Measurements from ENCODE around the gene AOPEP.

AOPEP gene

GRCh38 chr9:94787266-94787665 lies 60.8 kb downstream of the AOPEP start:
- no peaks in the 10 kb centered on the region for H3K36me3 ChIP-seq (ENCODE audit: control insufficient read depth, insufficient read depth, low read length)
- 85 to 95% methylated on average over 5 to 6 of the region's 6 CpGs for WGBS, 2 experiments
- H3K4me1 ChIP-seq (ENCODE audit: control insufficient read depth, insufficient read depth, low read length) = no peaks in the 10 kb centered on the region
- H3K4me3 ChIP-seq (ENCODE audit: insufficient read depth, low read depth, low read length) = no peak overlapping the region
- H3K27ac ChIP-seq (ENCODE audit: insufficient read depth, low read depth, low read length, poor library complexity, severe bottlenecking) = no peak overlapping the region
- H3K27me3 ChIP-seq (ENCODE audit: control insufficient read depth, insufficient read depth, low read length, poor library complexity, severe bottlenecking) = no peaks in the 10 kb centered on the region
- H3K9me3 ChIP-seq (ENCODE audit: control insufficient read depth, low read length) = no peaks in the 10 kb centered on the region

GRCh38 chr9:94788570-94789105 lies 62.1 kb downstream of the AOPEP start:
- Histone ChIP-seq H3K27ac (ENCODE audit: insufficient read depth, low read depth, low read length, poor library complexity, severe bottlenecking) (no peak overlapping the region), H3K9me3 (ENCODE audit: control insufficient read depth, low read length) (no peaks in the 10 kb centered on the region), H3K27me3 (ENCODE audit: control insufficient read depth, insufficient read depth, low read length, poor library complexity, severe bottlenecking) (no peaks in the 10 kb centered on the region), H3K36me3 (ENCODE audit: control insufficient read depth, insufficient read depth, low read length) (peaks cover 7% of the 10 kb centered on the region), H3K4me1 (ENCODE audit: control insufficient read depth, insufficient read depth, low read length) (no peaks in the 10 kb centered on the region), H3K4me3 (ENCODE audit: insufficient read depth, low read depth, low read length) (no peak overlapping the region)

GRCh38 chr9:94791435-94791834 lies 64.9 kb downstream of the AOPEP start:
- no peaks in the 10 kb centered on the region for H3K27me3 ChIP-seq (ENCODE audit: control insufficient read depth, insufficient read depth, low read length, poor library complexity, severe bottlenecking)
- H3K36me3 ChIP-seq (ENCODE audit: control insufficient read depth, insufficient read depth, low read length) = peaks cover 11% of the 10 kb centered on the region
- H3K9me3 ChIP-seq (ENCODE audit: control insufficient read depth, low read length) = no peaks in the 10 kb centered on the region
- H3K4me1 ChIP-seq (ENCODE audit: control insufficient read depth, insufficient read depth, low read length) = no peaks in the 10 kb centered on the region
- WGBS, 2 experiments = 95 to 96% methylated on average over 4 of the region's 4 CpGs
- H3K4me3 ChIP-seq (ENCODE audit: insufficient read depth, low read depth, low read length) = no peak overlapping the region
- no peak overlapping the region for H3K27ac ChIP-seq (ENCODE audit: insufficient read depth, low read depth, low read length, poor library complexity, severe bottlenecking)

- no peaks in the 10 kb centered on the region for H3K9me3 ChIP-seq (ENCODE audit: control insufficient read depth, low read length)
- H3K27ac ChIP-seq (ENCODE audit: insufficient read depth, low read depth, low read length, poor library complexity, severe bottlenecking) = no peak overlapping the region
- WGBS, 2 experiments = 93 to 94% methylated on average over 5 of the region's 5 CpGs
- H3K4me1 ChIP-seq (ENCODE audit: control insufficient read depth, insufficient read depth, low read length) = no peaks in the 10 kb centered on the region
- no peaks in the 10 kb centered on the region for H3K27me3 ChIP-seq (ENCODE audit: control insufficient read depth, insufficient read depth, low read length, poor library complexity, severe bottlenecking)
- peaks cover 11% of the 10 kb centered on the region for H3K36me3 ChIP-seq (ENCODE audit: control insufficient read depth, insufficient read depth, low read length)
- H3K4me3 ChIP-seq (ENCODE audit: insufficient read depth, low read depth, low read length) = no peak overlapping the region
Measured at GRCh38 chr9:94792511-94792910, 66.0 kb downstream of the AOPEP start.

- no peak overlapping the region for H3K27ac ChIP-seq (ENCODE audit: insufficient read depth, low read depth, low read length, poor library complexity, severe bottlenecking)
- H3K27me3 ChIP-seq (ENCODE audit: control insufficient read depth, insufficient read depth, low read length, poor library complexity, severe bottlenecking) = no peaks in the 10 kb centered on the region
- no peaks in the 10 kb centered on the region for H3K4me1 ChIP-seq (ENCODE audit: control insufficient read depth, insufficient read depth, low read length)
- no peak overlapping the region for H3K4me3 ChIP-seq (ENCODE audit: insufficient read depth, low read depth, low read length)
- H3K36me3 ChIP-seq (ENCODE audit: control insufficient read depth, insufficient read depth, low read length) = peaks cover 11% of the 10 kb centered on the region
- 100% methylated on average over 1 of the region's 1 CpG for WGBS, 2 experiments
- H3K9me3 ChIP-seq (ENCODE audit: control insufficient read depth, low read length) = no peaks in the 10 kb centered on the region
Measured at GRCh38 chr9:94794476-94795167, 68.1 kb downstream of the AOPEP start.

GRCh38 chr9:94796687-94797086 lies 70.2 kb downstream of the AOPEP start:
- Histone ChIP-seq H3K4me3 (ENCODE audit: insufficient read depth, low read depth, low read length) (no peak overlapping the region), H3K27ac (ENCODE audit: insufficient read depth, low read depth, low read length, poor library complexity, severe bottlenecking) (no peak overlapping the region), H3K9me3 (ENCODE audit: control insufficient read depth, low read length) (no peaks in the 10 kb centered on the region), H3K36me3 (ENCODE audit: control insufficient read depth, insufficient read depth, low read length) (peaks cover 15% of the 10 kb centered on the region), H3K27me3 (ENCODE audit: control insufficient read depth, insufficient read depth, low read length, poor library complexity, severe bottlenecking) (no peaks in the 10 kb centered on the region), H3K4me1 (ENCODE audit: control insufficient read depth, insufficient read depth, low read length) (no peaks in the 10 kb centered on the region)
- WGBS, 2 experiments = 93 to 95% methylated on average over 1 of the region's 1 CpG

GRCh38 chr9:94798201-94798600 lies 71.7 kb downstream of the AOPEP start:
- no peak overlapping the region for H3K27ac ChIP-seq (ENCODE audit: insufficient read depth, low read depth, low read length, poor library complexity, severe bottlenecking)
- H3K4me1 ChIP-seq (ENCODE audit: control insufficient read depth, insufficient read depth, low read length) = no peaks in the 10 kb centered on the region
- H3K4me3 ChIP-seq (ENCODE audit: insufficient read depth, low read depth, low read length) = no peak overlapping the region
- WGBS, 2 experiments = 94 to 98% methylated on average over 3 of the region's 3 CpGs
- H3K27me3 ChIP-seq (ENCODE audit: control insufficient read depth, insufficient read depth, low read length, poor library complexity, severe bottlenecking) = no peaks in the 10 kb centered on the region
- H3K36me3 ChIP-seq (ENCODE audit: control insufficient read depth, insufficient read depth, low read length) = peaks cover 12% of the 10 kb centered on the region
- H3K9me3 ChIP-seq (ENCODE audit: control insufficient read depth, low read length) = no peaks in the 10 kb centered on the region

DNA sequence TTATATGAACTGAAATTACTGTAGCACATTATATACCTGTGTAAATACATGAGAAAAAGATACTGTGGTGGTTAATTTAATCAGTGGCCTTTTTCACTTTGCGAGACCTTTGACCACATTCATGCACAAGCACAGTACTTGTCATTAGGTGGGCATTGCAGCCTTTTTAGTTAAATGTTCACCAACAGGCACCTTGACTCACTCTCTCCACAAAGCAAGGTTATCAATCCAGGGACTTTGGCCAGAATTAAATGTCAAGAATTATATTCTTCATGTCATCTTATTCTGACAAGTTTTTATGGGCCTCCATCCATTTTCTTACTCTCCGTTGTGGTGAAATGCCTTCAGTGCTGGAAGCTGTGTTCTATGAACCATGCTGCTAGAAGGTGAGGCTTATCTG lies 72.2 kb downstream of the AOPEP start:
- no peaks in the 10 kb centered on the region for H3K27me3 ChIP-seq (ENCODE audit: control insufficient read depth, insufficient read depth, low read length, poor library complexity, severe bottlenecking)
- H3K4me1 ChIP-seq (ENCODE audit: control insufficient read depth, insufficient read depth, low read length) = no peaks in the 10 kb centered on the region
- no peak overlapping the region for H3K4me3 ChIP-seq (ENCODE audit: insufficient read depth, low read depth, low read length)
- no peak overlapping the region for H3K27ac ChIP-seq (ENCODE audit: insufficient read depth, low read depth, low read length, poor library complexity, severe bottlenecking)
- H3K36me3 ChIP-seq (ENCODE audit: control insufficient read depth, insufficient read depth, low read length) = peaks cover 8% of the 10 kb centered on the region
- WGBS, 2 experiments = 95 to 97% methylated on average over 2 of the region's 2 CpGs
- H3K9me3 ChIP-seq (ENCODE audit: control insufficient read depth, low read length) = no peaks in the 10 kb centered on the region

- no peak overlapping the region for H3K27ac ChIP-seq (ENCODE audit: insufficient read depth, low read depth, low read length, poor library complexity, severe bottlenecking)
- WGBS, 2 experiments = 92 to 94% methylated on average over 9 of the region's 9 CpGs
- no peak overlapping the region for H3K4me3 ChIP-seq (ENCODE audit: insufficient read depth, low read depth, low read length)
- H3K4me1 ChIP-seq (ENCODE audit: control insufficient read depth, insufficient read depth, low read length) = no peaks in the 10 kb centered on the region
- H3K9me3 ChIP-seq (ENCODE audit: control insufficient read depth, low read length) = no peaks in the 10 kb centered on the region
- H3K27me3 ChIP-seq (ENCODE audit: control insufficient read depth, insufficient read depth, low read length, poor library complexity, severe bottlenecking) = no peaks in the 10 kb centered on the region
- H3K36me3 ChIP-seq (ENCODE audit: control insufficient read depth, insufficient read depth, low read length) = peaks cover 4% of the 10 kb centered on the region
Measured at GRCh38 chr9:94799578-94800264, 73.2 kb downstream of the AOPEP start.

DNA sequence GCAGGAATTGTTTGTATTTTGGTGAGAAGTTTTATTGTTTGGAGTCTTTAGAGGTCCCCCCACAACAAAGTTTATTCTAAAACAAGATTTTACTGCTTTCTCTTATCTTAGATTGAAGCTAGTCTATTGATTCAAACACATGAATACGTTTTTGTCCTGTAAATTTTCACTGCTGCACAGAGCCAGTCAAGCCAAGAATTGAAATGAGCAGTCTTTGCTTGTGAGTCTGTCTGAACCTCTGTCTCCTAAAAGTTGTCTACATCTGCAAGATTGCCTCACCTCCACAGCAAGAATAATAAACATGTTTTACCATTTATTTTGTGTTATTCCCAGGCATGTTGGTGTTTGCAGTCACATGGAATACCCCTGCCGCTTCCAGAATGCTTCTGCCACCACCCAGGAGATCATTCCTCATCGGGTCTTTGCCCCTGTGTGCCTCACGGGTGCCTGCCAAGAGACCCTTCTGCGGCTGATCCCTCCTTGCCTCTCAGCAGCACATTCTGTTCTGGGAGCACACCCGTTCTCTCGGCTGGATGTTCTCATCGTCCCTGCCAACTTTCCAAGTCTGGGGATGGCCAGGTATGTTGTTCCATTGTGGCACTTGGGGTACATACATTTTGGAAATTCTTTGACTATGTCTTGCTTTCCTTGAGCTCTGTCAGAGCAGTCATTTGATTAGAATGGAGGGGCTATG lies 74.1 kb downstream of the AOPEP start:
- Histone ChIP-seq H3K4me1 (ENCODE audit: control insufficient read depth, insufficient read depth, low read length) (no peaks in the 10 kb centered on the region), H3K36me3 (ENCODE audit: control insufficient read depth, insufficient read depth, low read length) (peaks cover 4% of the 10 kb centered on the region), H3K27ac (ENCODE audit: insufficient read depth, low read depth, low read length, poor library complexity, severe bottlenecking) (no peak overlapping the region), H3K4me3 (ENCODE audit: insufficient read depth, low read depth, low read length) (no peak overlapping the region), H3K9me3 (ENCODE audit: control insufficient read depth, low read length) (no peaks in the 10 kb centered on the region), H3K27me3 (ENCODE audit: control insufficient read depth, insufficient read depth, low read length, poor library complexity, severe bottlenecking) (no peaks in the 10 kb centered on the region)
- 93 to 95% methylated on average over 8 of the region's 8 CpGs for WGBS, 2 experiments
